ENCODE results near the gene PANK1. TPM values are rescaled to one million over a fixed set of nuclear protein-coding genes. Genes with fewer than 3 reads are reported as not detected.

PANK1 gene
- total RNA-seq, 1 donor from 2014 or later: 32.5 TPM

DNA sequence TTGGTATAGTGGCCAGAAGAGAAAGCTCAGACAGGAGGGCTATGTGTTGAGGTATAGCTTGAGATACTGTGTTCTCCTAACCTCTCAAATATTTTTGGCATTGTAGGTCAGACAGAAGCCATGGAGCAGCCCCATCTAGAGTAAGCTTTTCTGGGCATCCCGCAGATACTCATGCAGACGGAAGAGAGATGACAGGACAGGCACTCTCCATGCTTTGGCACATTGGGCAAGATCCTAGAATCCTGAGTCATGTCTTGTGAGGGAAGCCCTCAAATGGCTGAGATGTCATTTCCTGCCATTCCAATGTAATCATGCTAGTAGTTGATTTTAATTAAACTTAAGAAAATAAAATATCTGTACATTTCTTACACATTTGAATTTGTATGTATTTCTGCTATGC is 39.6 kb upstream of the PANK1 start:
- DNase-seq (ENCODE audit: extremely low spot score, unreplicated experiment): no peak
- H3K36me3 Mint-ChIP-seq: no peaks in the 10 kb centered on the region
- no peak overlapping the region for H3K27ac Mint-ChIP-seq
- H3K4me1 Mint-ChIP-seq (ENCODE audit: unreplicated experiment): no peaks in the 10 kb centered on the region
- no peaks in the 10 kb centered on the region for H3K9me3 Mint-ChIP-seq
- TF ChIP-seq, protein P1, sequence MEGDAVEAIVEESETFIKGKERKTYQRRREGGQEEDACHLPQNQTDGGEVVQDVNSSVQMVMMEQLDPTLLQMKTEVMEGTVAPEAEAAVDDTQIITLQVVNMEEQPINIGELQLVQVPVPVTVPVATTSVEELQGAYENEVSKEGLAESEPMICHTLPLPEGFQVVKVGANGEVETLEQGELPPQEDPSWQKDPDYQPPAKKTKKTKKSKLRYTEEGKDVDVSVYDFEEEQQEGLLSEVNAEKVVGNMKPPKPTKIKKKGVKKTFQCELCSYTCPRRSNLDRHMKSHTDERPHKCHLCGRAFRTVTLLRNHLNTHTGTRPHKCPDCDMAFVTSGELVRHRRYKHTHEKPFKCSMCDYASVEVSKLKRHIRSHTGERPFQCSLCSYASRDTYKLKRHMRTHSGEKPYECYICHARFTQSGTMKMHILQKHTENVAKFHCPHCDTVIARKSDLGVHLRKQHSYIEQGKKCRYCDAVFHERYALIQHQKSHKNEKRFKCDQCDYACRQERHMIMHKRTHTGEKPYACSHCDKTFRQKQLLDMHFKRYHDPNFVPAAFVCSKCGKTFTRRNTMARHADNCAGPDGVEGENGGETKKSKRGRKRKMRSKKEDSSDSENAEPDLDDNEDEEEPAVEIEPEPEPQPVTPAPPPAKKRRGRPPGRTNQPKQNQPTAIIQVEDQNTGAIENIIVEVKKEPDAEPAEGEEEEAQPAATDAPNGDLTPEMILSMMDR (conservative IDR thresholded peaks at IDR 0.05): no peak
- no peaks in the 10 kb centered on the region for H3K27me3 Mint-ChIP-seq
- no peak overlapping the region for H3K4me3 Mint-ChIP-seq

DNA sequence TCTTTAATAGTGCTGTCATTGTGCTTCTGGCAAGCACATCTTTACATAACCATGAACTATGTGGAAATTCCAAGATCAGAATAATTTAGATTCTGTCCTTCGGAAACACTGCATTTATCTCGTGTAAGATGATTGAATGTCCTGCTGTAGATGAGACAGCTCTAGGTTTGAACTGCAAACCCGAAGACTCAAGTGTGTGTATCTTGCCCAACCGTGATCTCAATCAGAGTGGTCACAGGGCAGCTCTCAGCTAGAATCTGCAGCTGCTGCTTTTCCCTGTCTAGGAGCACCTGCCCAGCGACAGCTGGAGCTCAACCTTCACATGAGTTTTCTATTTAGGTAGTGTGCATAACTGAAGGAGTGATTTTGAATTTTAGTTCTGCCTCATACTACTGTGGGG is 38.8 kb upstream of the PANK1 start:
- H3K36me3 Mint-ChIP-seq: no peaks in the 10 kb centered on the region
- TF ChIP-seq, protein P1 (conservative IDR thresholded peaks at IDR 0.05): no peak
- no peak overlapping the region for H3K27ac Mint-ChIP-seq
- no peaks in the 10 kb centered on the region for H3K27me3 Mint-ChIP-seq
- no peaks in the 10 kb centered on the region for H3K9me3 Mint-ChIP-seq
- H3K4me1 Mint-ChIP-seq (ENCODE audit: unreplicated experiment): no peaks in the 10 kb centered on the region
- no peak for DNase-seq (ENCODE audit: extremely low spot score, unreplicated experiment)
- H3K4me3 Mint-ChIP-seq: no peak overlapping the region

DNA sequence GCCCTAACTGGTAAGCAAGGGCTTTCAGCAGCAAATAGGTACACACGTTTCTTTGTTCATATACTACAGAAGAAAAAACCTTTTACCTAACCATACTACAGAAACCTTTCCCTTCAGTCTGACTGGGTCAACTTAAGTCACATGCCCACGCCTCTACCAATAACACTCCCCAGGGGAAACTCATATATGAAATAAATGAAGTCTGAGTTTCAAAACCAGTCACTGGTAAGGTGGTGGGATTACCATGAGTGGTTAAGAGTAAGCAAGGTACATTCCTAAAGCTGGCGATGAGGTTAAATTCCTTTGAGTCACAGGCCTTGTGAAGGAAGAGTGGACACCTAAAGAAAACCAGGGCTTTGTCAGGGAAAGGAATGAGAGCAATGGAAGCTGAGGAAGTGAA is 34.9 kb upstream of the PANK1 start:
- Mint-ChIP-seq H3K36me3 (no peaks in the 10 kb centered on the region), H3K27ac (no peak overlapping the region), H3K4me1 (ENCODE audit: unreplicated experiment) (no peaks in the 10 kb centered on the region), H3K27me3 (no peaks in the 10 kb centered on the region), H3K9me3 (no peaks in the 10 kb centered on the region), H3K4me3 (no peak overlapping the region)
- TF ChIP-seq, protein P1 (conservative IDR thresholded peaks at IDR 0.05): no peak
- DNase-seq (ENCODE audit: extremely low spot score, unreplicated experiment): no peak

DNA sequence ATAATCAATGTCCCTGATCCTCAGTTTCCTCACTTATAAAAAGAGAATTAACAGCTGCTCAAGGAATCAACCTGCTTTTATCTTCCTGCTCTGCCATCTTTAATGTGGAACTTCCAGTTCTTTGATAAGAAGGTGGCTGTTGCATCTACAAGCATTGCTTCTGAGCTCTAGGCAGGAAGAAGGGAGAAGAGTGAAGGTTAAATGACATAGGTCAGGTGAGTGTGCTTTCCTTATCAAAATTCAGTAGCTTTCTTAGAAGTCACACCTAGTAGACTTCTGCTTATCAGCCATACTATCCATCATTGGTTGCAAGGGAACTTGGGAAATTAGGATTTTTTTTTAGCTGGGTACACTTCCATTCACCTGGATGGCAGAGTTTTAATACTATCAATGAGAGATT is 32.3 kb upstream of the PANK1 start:
- TF ChIP-seq, protein P1 (conservative IDR thresholded peaks at IDR 0.05): no peak
- no peaks in the 10 kb centered on the region for H3K36me3 Mint-ChIP-seq

DNA sequence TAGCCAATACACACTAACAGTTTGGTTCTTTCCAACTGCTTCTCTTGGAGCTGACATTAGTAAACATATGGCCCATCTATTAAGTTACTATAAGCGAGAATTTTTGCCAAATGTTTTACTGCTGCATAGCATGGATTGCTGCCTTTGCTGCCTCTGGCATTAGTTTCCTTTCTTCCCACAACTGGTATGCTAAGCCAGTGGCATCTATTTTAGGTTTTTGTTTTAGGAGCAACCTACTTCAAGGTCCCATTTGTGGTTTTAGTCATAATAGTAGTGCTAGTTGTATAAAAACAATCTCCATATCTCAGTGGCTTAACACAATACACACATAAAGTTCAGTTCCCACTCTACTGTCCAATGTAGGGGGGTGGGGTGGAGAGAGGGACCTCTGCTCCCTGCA is 25.9 kb upstream of the PANK1 start:
- Mint-ChIP-seq H3K36me3 (no peaks in the 10 kb centered on the region), H3K9me3 (no peaks in the 10 kb centered on the region), H3K27me3 (no peaks in the 10 kb centered on the region), H3K4me3 (no peak overlapping the region), H3K27ac (no peak overlapping the region), H3K4me1 (ENCODE audit: unreplicated experiment) (no peaks in the 10 kb centered on the region)
- DNase-seq (ENCODE audit: extremely low spot score, unreplicated experiment): no peak
- TF ChIP-seq, protein P1 (conservative IDR thresholded peaks at IDR 0.05): no peak

More for the DNA sequence above, 32.3 kb upstream of the PANK1 start:
- H3K27me3 Mint-ChIP-seq: no peaks in the 10 kb centered on the region
- no peaks in the 10 kb centered on the region for H3K4me1 Mint-ChIP-seq (ENCODE audit: unreplicated experiment)
- no peak overlapping the region for H3K4me3 Mint-ChIP-seq
- no peaks in the 10 kb centered on the region for H3K9me3 Mint-ChIP-seq
- H3K27ac Mint-ChIP-seq: no peak overlapping the region
- DNase-seq (ENCODE audit: extremely low spot score, unreplicated experiment): no peak

DNA sequence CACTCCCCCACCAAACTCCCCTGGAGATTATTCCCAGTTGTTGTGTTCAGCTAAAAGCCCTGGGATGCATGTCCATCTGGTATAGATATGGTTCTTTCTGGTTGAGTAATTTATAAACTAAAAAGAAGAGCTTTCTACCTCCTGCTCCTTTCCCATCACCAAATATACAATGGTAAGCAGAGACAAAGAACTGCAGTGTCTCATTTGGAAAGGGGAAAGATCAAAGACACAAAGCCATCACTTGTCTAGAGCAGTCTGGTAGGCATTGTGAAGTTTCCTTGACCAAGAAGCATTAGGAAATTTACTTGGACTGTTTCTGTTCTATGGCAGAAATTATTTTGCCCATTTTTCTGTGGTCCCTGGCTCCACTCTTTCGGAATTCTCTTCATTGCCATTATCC is 24.9 kb upstream of the PANK1 start:
- Mint-ChIP-seq H3K27me3 (no peaks in the 10 kb centered on the region), H3K4me3 (no peak overlapping the region), H3K27ac (no peak overlapping the region), H3K4me1 (ENCODE audit: unreplicated experiment) (no peaks in the 10 kb centered on the region), H3K36me3 (no peaks in the 10 kb centered on the region), H3K9me3 (no peaks in the 10 kb centered on the region)
- no peak for DNase-seq (ENCODE audit: extremely low spot score, unreplicated experiment)
- TF ChIP-seq, protein P1 (conservative IDR thresholded peaks at IDR 0.05): no peak

Data from type B pancreatic cell (in vitro differentiated cells).